Measurements from ENCODE around the gene SPOCK1. TPM values are rescaled to one million over a fixed set of nuclear protein-coding genes. Genes with fewer than 3 reads are reported as not detected.

SPOCK1 gene
- total RNA-seq, 1 experiment from 2014 or later = not detected

GRCh38 chr5:137040641-137041340, 458.3 kb downstream of the SPOCK1 start:
- DNase-seq (ENCODE audit: low spot score) = peak; percentile 78
- in situ Hi-C loops (cut with HindIII; ENCODE audit: low sequenced_read_pairs) = no loop called here

GRCh38 chr5:137040024-137040423, 459.1 kb downstream of the SPOCK1 start:
- DNase-seq (ENCODE audit: low spot score) = peak; percentile 89
- in situ Hi-C loops (cut with HindIII; ENCODE audit: low sequenced_read_pairs) = no loop called here

- in situ Hi-C loops (cut with HindIII; ENCODE audit: low sequenced_read_pairs) = no loop called here
- no peak for DNase-seq (ENCODE audit: low spot score)
These were observed 461.3 kb downstream of the SPOCK1 start for GRCh38 chr5:137037848-137038247.

GRCh38 chr5:137036640-137037039, 462.5 kb downstream of the SPOCK1 start:
- in situ Hi-C loops (cut with HindIII; ENCODE audit: low sequenced_read_pairs) = no loop called here
- DNase-seq (ENCODE audit: low spot score) = no peak

GRCh38 chr5:137035480-137035878, 463.6 kb downstream of the SPOCK1 start:
- DNase-seq (ENCODE audit: low spot score) = peak; percentile 37
- in situ Hi-C loops (cut with HindIII; ENCODE audit: low sequenced_read_pairs) = no loop called here

GRCh38 chr5:137034764-137035479, 464.2 kb downstream of the SPOCK1 start:
- in situ Hi-C loops (cut with HindIII; ENCODE audit: low sequenced_read_pairs) = no loop called here
- no peak for DNase-seq (ENCODE audit: low spot score)

- in situ Hi-C loops (cut with HindIII; ENCODE audit: low sequenced_read_pairs) = no loop called here
- no peak for DNase-seq (ENCODE audit: low spot score)
These were observed 464.9 kb downstream of the SPOCK1 start for GRCh38 chr5:137034213-137034612.

GRCh38 chr5:137032929-137033328, 466.2 kb downstream of the SPOCK1 start:
- no peak for DNase-seq (ENCODE audit: low spot score)
- in situ Hi-C loops (cut with HindIII; ENCODE audit: low sequenced_read_pairs) = no loop called here

GRCh38 chr5:137027758-137028157, 471.4 kb downstream of the SPOCK1 start:
- in situ Hi-C loops (cut with HindIII; ENCODE audit: low sequenced_read_pairs) = no loop called here

GRCh38 chr5:137026296-137026695, 472.8 kb downstream of the SPOCK1 start:
- no peak for DNase-seq (ENCODE audit: low spot score)
- in situ Hi-C loops (cut with HindIII; ENCODE audit: low sequenced_read_pairs) = no loop called here

More at GRCh38 chr5:137027758-137028157, 471.4 kb downstream of the SPOCK1 start:
- no peak for DNase-seq (ENCODE audit: low spot score)

- in situ Hi-C loops (cut with HindIII; ENCODE audit: low sequenced_read_pairs) = no loop called here
- DNase-seq (ENCODE audit: low spot score) = no peak
These were observed 475.1 kb downstream of the SPOCK1 start for GRCh38 chr5:137024044-137024443.

- no peak for DNase-seq (ENCODE audit: low spot score)
- in situ Hi-C loops (cut with HindIII; ENCODE audit: low sequenced_read_pairs) = no loop called here
These were observed 475.8 kb downstream of the SPOCK1 start for GRCh38 chr5:137023371-137023770.

- no peak for DNase-seq (ENCODE audit: low spot score)
- in situ Hi-C loops (cut with HindIII; ENCODE audit: low sequenced_read_pairs) = no loop called here
These were observed 476.4 kb downstream of the SPOCK1 start for GRCh38 chr5:137022725-137023124.

- DNase-seq (ENCODE audit: low spot score) = peak; percentile 82
- in situ Hi-C loops (cut with HindIII; ENCODE audit: low sequenced_read_pairs) = no loop called here
These were observed 477.1 kb downstream of the SPOCK1 start for GRCh38 chr5:137022043-137022442.

- no peak for DNase-seq (ENCODE audit: low spot score)
- in situ Hi-C loops (cut with HindIII; ENCODE audit: low sequenced_read_pairs) = no loop called here
These were observed 479.9 kb downstream of the SPOCK1 start for GRCh38 chr5:137019229-137019628.

GRCh38 chr5:137016783-137017324, 482.3 kb downstream of the SPOCK1 start:
- in situ Hi-C loops (cut with HindIII; ENCODE audit: low sequenced_read_pairs) = no loop called here
- no peak for DNase-seq (ENCODE audit: low spot score)

- peak; percentile 68 for DNase-seq (ENCODE audit: low spot score)
- in situ Hi-C loops (cut with HindIII; ENCODE audit: low sequenced_read_pairs) = no loop called here
These were observed 483.5 kb downstream of the SPOCK1 start for GRCh38 chr5:137015540-137016116.

- in situ Hi-C loops (cut with HindIII; ENCODE audit: low sequenced_read_pairs) = no loop called here
- DNase-seq (ENCODE audit: low spot score) = no peak
These were observed 484.4 kb downstream of the SPOCK1 start for GRCh38 chr5:137014731-137015130.

- in situ Hi-C loops (cut with HindIII; ENCODE audit: low sequenced_read_pairs) = no loop called here
- DNase-seq (ENCODE audit: low spot score) = no peak
These were observed 488.9 kb downstream of the SPOCK1 start for GRCh38 chr5:137010226-137010625.

- no peak for DNase-seq (ENCODE audit: low spot score)
- in situ Hi-C loops (cut with HindIII; ENCODE audit: low sequenced_read_pairs) = no loop called here
These were observed 494.8 kb downstream of the SPOCK1 start for GRCh38 chr5:137004279-137004678.

Data from G401 (cell line).